ENCODE data around the gene IER5L.

IER5L gene

GRCh38 chr9:129160712-129161533 lies 17.1 kb downstream of the IER5L start:
- DNase-seq (ENCODE audit: low spot score): peak; percentile 52

- no peak for DNase-seq (ENCODE audit: low spot score)
Observed at GRCh38 chr9:129156163-129156562, 21.9 kb downstream of the IER5L start.

- DNase-seq (ENCODE audit: low spot score): no peak
Observed at GRCh38 chr9:129154866-129155477, 23.1 kb downstream of the IER5L start.

DNA sequence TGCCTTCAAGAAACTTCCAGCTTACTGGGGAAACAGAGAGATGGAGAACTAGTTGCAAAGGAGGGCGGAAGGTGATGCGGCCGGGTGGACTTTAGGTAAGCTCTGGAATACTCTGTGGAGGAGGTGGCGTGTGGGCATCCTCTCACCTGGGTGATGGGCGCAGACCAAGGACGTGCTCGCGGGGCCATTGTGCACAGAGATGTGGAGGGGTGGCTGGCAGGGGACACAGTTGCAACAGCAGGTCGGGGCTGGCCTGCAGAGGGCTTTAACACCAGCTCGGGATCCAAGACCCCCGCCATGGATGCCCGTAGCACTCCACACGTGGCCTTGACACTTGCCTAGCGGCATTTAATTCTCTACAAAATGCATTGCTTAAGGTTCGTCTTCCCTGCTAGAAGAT lies 26.6 kb downstream of the IER5L start:
- DNase-seq (ENCODE audit: low spot score): no peak

DNA sequence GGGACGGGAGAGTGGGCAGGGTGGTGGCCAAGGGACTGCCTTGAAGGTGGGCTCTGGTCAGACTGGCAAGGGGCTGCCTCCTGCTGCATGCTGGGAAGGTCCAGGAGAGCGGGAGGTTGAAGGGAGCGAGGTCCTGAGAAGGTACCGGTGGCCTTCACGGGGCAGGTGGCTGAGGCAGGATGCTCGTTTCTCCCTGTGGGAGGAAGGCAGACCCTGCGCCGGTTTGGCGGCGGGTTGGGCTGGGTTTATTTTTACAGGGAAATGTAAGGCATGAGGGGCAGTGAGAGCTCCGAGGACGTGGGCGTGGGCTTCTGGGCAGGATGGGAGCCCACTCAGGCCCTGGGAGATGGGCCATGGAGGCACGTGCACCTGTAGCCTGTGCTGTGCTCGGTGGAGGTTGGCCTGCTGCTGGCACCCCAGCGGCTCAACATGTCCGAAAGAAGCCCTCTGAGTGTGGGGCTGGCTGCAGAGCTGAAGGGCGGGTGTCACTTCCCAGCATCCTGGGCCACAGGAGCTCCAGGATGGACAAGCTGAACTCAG lies 27.3 kb downstream of the IER5L start:
- no peak for DNase-seq (ENCODE audit: low spot score)

DNA sequence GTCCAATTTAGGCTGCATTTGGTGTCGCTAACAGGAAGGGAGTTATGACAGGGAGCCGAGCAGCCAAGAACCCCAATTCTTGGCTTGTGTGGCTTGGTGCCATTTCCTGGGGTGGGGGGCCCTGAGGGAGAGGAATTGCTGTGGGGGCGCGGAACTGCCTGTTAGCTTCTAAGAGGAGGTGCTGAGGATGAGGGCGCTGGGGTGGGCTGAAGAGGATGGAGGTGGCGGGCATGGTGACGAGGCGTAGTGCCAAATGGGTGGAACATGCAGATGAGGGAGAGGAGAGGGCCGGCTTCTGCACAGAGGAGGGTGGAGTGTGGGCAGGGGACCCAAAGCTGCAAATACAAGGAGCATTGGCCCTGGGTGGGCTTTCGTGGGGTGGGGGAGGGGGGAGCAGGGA lies 27.9 kb downstream of the IER5L start:
- no peak for DNase-seq (ENCODE audit: low spot score)

DNA sequence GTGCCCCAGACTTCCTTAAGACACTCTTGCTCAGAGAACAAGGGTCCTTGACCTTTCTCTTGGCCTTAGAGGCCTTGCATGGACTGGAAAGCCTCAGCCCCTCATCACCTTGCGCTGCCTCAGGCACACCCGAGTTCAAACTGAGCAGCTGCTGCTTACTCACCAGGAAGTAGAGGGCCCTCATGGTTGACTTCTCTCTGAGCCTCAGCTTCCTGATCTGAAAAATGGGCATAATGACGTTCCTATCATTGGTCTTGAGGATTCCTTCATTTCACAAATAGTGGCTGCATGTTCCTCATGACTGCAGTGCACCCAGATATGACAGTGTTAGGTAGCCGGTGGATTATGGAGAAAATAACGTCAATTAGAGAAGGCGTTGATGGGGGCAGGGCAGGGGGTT lies 28.6 kb downstream of the IER5L start:
- DNase-seq (ENCODE audit: low spot score): no peak

- DNase-seq (ENCODE audit: low spot score): no peak
Observed at GRCh38 chr9:129148463-129149204, 29.4 kb downstream of the IER5L start.

DNA sequence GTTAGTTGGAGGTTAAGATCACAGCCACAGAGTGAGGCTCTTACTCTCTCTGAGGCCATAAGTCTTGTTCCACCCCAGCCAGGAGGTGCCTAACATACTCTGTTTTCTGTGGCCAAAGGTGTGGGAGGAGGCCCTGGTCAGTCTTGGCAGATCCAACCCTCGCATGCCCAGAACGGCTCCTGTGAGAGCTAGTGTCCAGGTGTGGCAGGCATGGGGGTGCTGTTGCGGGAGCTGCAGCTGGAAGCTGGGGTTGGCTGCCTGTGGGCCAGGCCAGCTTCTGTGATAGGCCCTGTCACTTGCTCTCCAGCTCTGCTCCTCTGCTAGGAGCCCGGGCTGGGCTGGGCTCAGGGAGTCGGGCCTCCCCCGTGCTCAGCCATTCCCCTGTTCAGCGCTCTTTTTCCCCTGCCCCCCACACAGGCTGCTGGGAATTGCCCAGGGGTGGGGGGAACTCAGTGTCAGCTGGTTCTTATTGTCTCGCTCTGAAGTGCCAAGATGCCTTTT lies 31.6 kb downstream of the IER5L start:
- DNase-seq (ENCODE audit: low spot score): peak; percentile 31

- peak; percentile 91 for DNase-seq (ENCODE audit: low spot score)
Observed at GRCh38 chr9:129145841-129146292, 32.2 kb downstream of the IER5L start.

DNA sequence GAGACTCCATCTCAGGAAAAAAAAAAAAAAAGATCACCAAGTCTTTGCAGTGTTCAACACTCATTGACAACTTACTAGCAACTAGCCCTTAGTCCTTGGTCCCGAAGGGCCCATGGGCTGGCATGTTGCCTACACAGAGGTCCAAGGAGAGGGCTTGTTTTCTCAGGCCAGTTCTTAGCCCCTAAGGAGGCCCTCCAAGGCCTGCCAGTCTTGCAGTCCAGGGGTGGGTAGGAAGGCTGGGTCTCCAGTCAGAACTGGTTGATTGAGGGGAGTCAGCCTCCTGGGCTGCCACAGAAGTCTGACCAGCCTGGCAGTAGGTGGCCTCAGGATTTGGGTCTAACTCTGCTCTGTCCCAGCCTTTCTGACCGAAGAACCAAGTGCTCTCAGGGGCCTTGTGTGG lies 32.7 kb downstream of the IER5L start:
- DNase-seq (ENCODE audit: low spot score): no peak

- DNase-seq (ENCODE audit: low spot score): peak; percentile 94
Observed at GRCh38 chr9:129143031-129143927, 34.8 kb downstream of the IER5L start.

DNA sequence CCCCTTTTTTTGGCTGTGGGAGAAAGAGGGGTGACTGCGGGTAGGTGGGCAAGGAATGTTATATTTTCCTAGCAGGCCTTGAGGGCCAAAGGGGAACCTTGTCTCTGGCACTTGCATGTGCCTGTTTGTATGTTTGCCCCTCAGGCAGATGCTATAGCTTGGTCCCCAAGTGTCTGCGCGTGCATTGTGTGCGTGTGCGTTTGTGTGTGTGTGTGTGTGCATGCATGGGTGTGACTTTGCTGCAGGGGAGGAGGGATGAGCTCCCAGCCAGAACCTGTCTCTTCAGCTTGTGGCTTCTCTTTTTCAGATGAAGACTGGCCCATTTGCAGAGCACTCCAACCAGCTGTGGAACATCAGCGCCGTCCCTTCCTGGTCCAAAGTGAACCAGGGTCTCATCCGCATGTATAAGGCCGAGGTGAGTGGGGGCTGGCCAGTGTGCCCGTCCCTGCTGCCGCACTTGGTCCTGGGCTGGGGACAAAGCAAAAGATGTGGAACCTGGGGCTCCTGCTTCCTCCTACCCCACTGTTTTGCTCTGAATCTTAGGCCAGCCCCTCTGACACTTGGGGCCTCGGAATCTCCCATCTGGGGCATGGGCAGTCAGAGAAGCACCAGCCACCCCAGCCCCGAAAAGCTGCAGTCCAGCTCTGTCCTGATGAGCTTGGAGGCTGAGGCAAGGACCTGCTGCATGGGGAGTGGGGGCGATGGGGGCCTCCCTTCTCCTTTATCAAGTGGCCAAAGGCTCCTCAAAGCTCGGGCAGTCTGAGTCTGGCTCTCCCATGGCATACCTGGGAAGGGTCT lies 35.7 kb downstream of the IER5L start:
- DNase-seq (ENCODE audit: low spot score): no peak

DNA sequence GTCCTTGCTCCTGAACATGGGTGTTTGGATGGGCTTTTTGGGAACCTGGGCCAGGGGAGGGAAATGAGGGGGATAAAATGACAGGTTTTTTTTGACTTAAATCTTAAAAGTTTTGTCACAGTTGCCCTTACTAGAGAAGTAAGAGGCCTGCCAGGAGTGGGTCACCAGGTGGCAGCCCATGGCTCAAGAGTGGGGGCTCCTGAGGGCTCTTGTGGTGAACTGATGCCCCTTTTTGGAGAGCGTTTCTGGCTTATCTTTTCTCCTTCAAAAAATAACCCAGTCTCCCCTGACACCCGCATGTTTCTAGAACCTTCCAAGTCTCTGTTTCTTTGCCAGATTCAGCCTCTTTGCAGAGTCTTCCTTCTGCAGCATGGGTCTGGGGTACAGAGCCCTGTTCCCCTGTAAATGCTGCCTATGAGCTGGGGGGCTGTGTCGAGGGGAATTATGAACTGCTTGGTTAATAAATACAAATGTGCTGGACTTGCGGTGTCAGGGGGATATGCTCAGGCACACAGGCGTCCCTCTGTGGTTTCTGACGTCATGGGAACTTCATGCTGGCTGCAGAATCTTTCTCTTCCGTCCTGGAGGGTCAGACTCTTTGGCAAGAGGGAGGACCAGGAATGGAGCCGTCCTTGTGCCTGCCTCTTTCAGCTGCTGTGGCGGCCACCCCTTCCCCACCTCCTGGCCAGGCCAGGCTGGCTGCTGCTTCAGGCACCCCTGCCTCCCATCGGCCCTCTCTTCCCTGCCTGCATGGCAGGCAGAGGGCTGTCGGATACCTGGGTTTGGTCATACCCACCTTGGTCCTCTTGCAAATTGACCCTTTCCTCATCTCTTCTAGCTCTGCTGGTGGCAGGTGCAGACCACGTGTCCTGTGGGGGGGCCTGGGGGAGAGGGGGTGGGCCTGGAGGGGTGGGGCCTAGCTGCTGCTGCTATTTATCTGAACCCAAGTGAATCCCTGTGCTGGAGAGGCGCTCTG lies 36.7 kb downstream of the IER5L start:
- peak; percentile 79 for DNase-seq (ENCODE audit: low spot score)

GRCh38 chr9:129140397-129141065 lies 37.5 kb downstream of the IER5L start:
- DNase-seq (ENCODE audit: low spot score): no peak

DNA sequence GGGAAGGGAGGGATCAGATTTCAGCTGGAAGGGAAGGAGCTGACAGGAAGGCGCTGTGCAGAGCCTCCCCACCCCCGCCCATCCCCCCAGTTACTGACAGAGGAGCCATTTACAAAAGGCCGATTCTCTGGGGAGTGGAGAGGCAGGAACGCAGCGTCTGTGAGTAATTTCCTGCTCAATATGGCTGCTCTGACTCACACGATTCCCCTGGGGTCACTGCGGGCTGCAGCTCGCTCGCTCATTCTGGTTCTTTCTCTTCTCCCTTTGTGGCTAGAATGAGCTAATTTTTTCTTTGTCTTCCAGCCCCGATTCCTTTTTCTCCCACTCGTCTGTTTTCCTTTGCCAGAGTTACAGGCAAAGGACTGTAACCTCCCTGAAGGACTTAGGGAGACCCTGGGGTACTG lies 38.1 kb downstream of the IER5L start:
- peak; percentile 94 for DNase-seq (ENCODE audit: low spot score)

- DNase-seq (ENCODE audit: low spot score): peak; percentile 72
Observed at GRCh38 chr9:129139233-129139992, 38.6 kb downstream of the IER5L start.

Measured in AG08395 (cell line).